Measurements from ENCODE around the gene SLC43A1. TPM values are rescaled to one million over a fixed set of nuclear protein-coding genes. Genes with fewer than 3 reads are reported as not detected.

The SLC43A1 gene
- total RNA-seq, 1 experiment from 2014 or later, result 27.1 TPM

DNA sequence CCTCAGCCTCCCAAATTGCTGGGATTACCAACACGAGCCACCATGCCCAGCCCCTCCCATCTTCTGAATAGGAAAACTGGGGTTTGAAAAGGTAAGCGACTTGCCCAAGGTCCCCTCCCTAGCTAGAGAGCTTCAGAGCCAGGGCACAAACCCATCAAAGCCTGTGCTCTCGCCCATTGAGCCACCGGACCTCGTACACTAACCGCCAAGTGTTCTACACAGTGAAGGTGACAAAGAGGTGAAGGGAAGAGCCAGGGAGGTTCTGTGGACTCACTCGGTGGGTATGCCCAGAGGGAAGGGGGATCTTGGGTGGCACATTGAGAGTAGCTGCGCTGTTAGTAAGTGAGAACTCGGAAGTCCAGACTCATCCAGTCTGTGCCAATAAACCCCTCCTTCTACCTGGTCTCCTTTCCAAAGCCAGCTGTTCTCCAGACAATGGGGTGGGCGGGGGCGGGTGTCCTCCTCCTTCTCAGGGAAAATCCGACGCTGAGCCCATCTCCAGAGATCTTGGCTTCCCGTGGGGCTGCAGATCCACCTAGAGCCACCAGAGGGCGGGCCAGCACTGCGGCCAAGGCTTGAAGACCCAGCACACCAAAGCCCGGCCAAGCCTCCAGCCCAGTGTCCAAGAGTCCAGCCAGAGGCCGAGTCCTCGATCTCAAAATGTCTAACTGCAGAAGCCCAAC is 58.4 kb downstream of the SLC43A1 start (continued):
- TF ChIP-seq SMAD3 (CRISPR knock-in tag; IDR thresholded peaks at IDR 0.05; ENCODE audit: borderline replicate concordance), result no peak
- TF ChIP-seq, protein P1, sequence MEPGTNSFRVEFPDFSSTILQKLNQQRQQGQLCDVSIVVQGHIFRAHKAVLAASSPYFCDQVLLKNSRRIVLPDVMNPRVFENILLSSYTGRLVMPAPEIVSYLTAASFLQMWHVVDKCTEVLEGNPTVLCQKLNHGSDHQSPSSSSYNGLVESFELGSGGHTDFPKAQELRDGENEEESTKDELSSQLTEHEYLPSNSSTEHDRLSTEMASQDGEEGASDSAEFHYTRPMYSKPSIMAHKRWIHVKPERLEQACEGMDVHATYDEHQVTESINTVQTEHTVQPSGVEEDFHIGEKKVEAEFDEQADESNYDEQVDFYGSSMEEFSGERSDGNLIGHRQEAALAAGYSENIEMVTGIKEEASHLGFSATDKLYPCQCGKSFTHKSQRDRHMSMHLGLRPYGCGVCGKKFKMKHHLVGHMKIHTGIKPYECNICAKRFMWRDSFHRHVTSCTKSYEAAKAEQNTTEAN (CRISPR knock-in tag; IDR thresholded peaks at IDR 0.05), result no peak
- no peak for TF ChIP-seq ZNF232 (CRISPR knock-in tag; IDR thresholded peaks at IDR 0.05)
- TF ChIP-seq, protein P2, sequence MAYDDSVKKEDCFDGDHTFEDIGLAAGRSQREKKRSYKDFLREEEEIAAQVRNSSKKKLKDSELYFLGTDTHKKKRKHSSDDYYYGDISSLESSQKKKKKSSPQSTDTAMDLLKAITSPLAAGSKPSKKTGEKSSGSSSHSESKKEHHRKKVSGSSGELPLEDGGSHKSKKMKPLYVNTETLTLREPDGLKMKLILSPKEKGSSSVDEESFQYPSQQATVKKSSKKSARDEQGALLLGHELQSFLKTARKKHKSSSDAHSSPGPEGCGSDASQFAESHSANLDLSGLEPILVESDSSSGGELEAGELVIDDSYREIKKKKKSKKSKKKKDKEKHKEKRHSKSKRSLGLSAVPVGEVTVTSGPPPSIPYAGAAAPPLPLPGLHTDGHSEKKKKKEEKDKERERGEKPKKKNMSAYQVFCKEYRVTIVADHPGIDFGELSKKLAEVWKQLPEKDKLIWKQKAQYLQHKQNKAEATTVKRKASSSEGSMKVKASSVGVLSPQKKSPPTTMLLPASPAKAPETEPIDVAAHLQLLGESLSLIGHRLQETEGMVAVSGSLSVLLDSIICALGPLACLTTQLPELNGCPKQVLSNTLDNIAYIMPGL (CRISPR knock-in tag; IDR thresholded peaks at IDR 0.05), result 0 out of 2 replicates have a peak, but pooled peaks have one; percentile 32
- no peak for TF ChIP-seq GABPB1 (CRISPR knock-in tag; IDR thresholded peaks at IDR 0.05)
- no peak for TF ChIP-seq MAX (CRISPR knock-in tag; IDR thresholded peaks at IDR 0.05)
- no peak for TF ChIP-seq ZNF396 (CRISPR knock-in tag; IDR thresholded peaks at IDR 0.05; ENCODE audit: borderline replicate concordance)
- TF ChIP-seq TCF7 (CRISPR knock-in tag; IDR thresholded peaks at IDR 0.05; ENCODE audit: low read depth), result no peak
- no peak for TF ChIP-seq NR1H2 (CRISPR knock-in tag; IDR thresholded peaks at IDR 0.05)
- TF ChIP-seq, protein P3, sequence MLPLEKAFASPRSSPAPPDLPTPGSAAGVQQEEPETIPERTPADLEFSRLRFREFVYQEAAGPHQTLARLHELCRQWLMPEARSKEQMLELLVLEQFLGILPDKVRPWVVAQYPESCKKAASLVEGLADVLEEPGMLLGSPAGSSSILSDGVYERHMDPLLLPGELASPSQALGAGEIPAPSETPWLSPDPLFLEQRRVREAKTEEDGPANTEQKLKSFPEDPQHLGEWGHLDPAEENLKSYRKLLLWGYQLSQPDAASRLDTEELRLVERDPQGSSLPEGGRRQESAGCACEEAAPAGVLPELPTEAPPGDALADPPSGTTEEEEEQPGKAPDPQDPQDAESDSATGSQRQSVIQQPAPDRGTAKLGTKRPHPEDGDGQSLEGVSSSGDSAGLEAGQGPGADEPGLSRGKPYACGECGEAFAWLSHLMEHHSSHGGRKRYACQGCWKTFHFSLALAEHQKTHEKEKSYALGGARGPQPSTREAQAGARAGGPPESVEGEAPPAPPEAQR (CRISPR knock-in tag; IDR thresholded peaks at IDR 0.05), result no peak
- TF ChIP-seq, protein P4, sequence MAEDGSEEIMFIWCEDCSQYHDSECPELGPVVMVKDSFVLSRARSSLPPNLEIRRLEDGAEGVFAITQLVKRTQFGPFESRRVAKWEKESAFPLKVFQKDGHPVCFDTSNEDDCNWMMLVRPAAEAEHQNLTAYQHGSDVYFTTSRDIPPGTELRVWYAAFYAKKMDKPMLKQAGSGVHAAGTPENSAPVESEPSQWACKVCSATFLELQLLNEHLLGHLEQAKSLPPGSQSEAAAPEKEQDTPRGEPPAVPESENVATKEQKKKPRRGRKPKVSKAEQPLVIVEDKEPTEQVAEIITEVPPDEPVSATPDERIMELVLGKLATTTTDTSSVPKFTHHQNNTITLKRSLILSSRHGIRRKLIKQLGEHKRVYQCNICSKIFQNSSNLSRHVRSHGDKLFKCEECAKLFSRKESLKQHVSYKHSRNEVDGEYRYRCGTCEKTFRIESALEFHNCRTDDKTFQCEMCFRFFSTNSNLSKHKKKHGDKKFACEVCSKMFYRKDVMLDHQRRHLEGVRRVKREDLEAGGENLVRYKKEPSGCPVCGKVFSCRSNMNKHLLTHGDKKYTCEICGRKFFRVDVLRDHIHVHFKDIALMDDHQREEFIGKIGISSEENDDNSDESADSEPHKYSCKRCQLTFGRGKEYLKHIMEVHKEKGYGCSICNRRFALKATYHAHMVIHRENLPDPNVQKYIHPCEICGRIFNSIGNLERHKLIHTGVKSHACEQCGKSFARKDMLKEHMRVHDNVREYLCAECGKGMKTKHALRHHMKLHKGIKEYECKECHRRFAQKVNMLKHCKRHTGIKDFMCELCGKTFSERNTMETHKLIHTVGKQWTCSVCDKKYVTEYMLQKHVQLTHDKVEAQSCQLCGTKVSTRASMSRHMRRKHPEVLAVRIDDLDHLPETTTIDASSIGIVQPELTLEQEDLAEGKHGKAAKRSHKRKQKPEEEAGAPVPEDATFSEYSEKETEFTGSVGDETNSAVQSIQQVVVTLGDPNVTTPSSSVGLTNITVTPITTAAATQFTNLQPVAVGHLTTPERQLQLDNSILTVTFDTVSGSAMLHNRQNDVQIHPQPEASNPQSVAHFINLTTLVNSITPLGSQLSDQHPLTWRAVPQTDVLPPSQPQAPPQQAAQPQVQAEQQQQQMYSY (CRISPR knock-in tag; IDR thresholded peaks at IDR 0.05), result peak; percentile 48; the same call in 1 of the 2 replicates
- no peak for TF ChIP-seq OVOL2 (CRISPR knock-in tag; IDR thresholded peaks at IDR 0.05; ENCODE audit: borderline replicate concordance)
- no peak for TF ChIP-seq ZNF281 (CRISPR knock-in tag; IDR thresholded peaks at IDR 0.05)
- no peak for TF ChIP-seq AFF4 (CRISPR knock-in tag; IDR thresholded peaks at IDR 0.05; ENCODE audit: borderline replicate concordance)
- no peak for TF ChIP-seq SMAD4 (CRISPR knock-in tag; IDR thresholded peaks at IDR 0.05)
- no peak for TF ChIP-seq CREM (CRISPR knock-in tag; IDR thresholded peaks at IDR 0.05)
- TF ChIP-seq ATF1 (CRISPR knock-in tag; IDR thresholded peaks at IDR 0.05), result no peak
- no peak for TF ChIP-seq MLX (CRISPR knock-in tag; IDR thresholded peaks at IDR 0.05)
